Measurements from ENCODE around the gene SPOP.
"Not testable (repeated sequence)": the region's sequence is repeated elsewhere in the genome, so short reads cannot be mapped to it uniquely, and the experiment has no call there.

The SPOP gene

GRCh38 chr17:49695698-49696232, 17.9 kb upstream of the SPOP start:
- DNase-seq, result no peak

GRCh38 chr17:49694847-49695697, 17.2 kb upstream of the SPOP start:
- DNase-seq, result peak; percentile 49

- DNase-seq, result no peak
These were observed 14.9 kb upstream of the SPOP start for GRCh38 chr17:49692751-49693150.

GRCh38 chr17:49691677-49692191, 13.8 kb upstream of the SPOP start:
- no peak for DNase-seq

GRCh38 chr17:49691086-49691676, 13.3 kb upstream of the SPOP start:
- no peak for DNase-seq

GRCh38 chr17:49690256-49690655, 12.4 kb upstream of the SPOP start:
- no peak for DNase-seq

- DNase-seq, result no peak
These were observed 11.0 kb upstream of the SPOP start for GRCh38 chr17:49688848-49689247.

- DNase-seq, result peak; percentile 35
These were observed 10.1 kb upstream of the SPOP start for GRCh38 chr17:49687878-49688491.

- no peak for DNase-seq
These were observed 3.4 kb upstream of the SPOP start for GRCh38 chr17:49681106-49681979.

GRCh38 chr17:49680314-49680713, 2.4 kb upstream of the SPOP start:
- DNase-seq, result no peak

- peak; percentile 89 for DNase-seq
These were observed 564 bp downstream of the SPOP start for GRCh38 chr17:49677134-49677932.

GRCh38 chr17:49676276-49676868, 1.5 kb downstream of the SPOP start:
- DNase-seq, result peak; percentile 69

- no peak for DNase-seq
These were observed 3.4 kb downstream of the SPOP start for GRCh38 chr17:49674507-49674906.

GRCh38 chr17:49673679-49674078, 4.2 kb downstream of the SPOP start:
- not testable (repeated sequence) for DNase-seq

- no peak for DNase-seq
These were observed 7.3 kb downstream of the SPOP start for GRCh38 chr17:49670641-49671040.

- DNase-seq, result no peak
These were observed 7.9 kb downstream of the SPOP start for GRCh38 chr17:49670002-49670401.

- no peak for DNase-seq
These were observed 10.0 kb downstream of the SPOP start for GRCh38 chr17:49667854-49668253.

- no peak for DNase-seq
These were observed 13.1 kb downstream of the SPOP start for GRCh38 chr17:49664706-49665211.

GRCh38 chr17:49659661-49660382, 18.1 kb downstream of the SPOP start:
- no peak for DNase-seq

- DNase-seq, result no peak
These were observed 21.6 kb downstream of the SPOP start for GRCh38 chr17:49656247-49656646.

Measured in GDM1 (cell line).